ENCODE measurements around the gene SGSM1.
A peak's percentile ranks its signal among the peaks of the same experiment; 100 is the strongest.

The SGSM1 gene

DNA sequence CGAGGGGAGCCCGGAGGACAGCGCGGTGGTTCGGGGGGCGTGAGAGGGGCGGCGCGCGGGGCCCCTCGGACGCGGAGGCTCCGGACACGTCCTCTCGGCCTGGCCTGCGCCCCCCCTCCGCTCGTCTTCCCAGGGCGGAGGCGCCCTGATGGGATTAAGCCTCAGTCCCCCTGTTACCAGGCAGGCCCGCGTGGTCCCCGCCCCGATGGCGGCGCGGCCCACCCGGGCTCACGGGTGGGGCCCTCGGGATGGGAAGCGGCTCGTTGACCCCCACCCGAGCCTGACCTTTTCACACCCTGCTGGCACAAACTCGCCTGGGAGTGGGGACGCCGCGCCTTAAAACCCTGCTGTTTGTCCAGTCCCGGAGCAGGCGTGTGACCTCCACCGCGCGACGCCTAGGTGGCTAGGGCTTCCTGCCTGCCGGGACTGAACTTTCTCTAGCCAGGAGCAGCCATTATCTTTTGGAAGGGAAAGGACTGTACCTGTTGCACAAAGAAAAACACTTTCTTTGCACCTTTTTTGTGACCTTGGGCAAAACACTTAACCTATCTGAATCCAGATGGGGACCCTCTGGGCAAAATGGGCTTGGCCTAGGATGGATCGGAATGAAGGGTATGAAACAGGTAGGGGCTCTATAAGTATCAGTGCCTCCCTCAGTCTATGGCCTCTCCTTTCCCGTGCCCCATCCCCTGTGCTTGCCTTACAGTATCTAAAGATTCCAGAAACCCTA is 147.5 kb downstream of the SGSM1 start:
- DNase-seq, result no peak

DNA sequence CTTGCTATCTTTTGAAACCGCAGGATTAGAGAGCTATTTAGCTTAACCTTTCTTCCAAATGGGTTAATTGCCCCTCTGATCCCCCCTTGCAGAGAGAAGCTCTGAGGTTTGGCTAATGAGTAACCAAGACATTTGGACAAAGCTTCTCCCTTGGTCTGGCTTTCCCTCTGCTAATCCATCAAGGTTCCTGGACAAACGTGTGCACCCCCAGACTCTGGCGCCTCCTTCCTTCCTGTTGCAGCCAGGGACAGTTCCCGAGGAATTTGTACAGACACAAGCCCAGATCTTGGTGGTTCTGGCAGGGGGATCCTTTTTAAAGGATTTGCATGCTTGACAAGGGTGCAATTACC is 148.1 kb downstream of the SGSM1 start:
- DNase-seq, result no peak

DNA sequence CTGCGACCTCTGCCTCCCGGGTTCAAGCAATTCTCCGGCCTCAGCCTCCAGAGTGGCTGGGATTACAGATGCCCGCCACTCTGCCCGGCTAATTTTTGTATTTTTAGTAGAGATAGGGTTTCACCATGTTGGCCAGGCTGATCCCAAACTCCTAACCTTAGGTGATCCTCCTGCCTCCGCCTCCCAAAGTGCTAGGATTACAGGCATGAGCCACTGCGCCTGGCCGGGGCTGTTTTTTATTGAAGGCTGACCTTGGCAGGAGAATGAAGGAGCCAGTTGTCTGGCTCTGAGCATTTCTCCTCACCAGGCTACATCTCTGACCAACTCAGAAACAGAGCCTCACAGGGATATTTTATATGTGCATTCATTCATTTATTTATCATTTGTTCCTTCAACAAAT is 148.8 kb downstream of the SGSM1 start:
- DNase-seq, result no peak

DNA sequence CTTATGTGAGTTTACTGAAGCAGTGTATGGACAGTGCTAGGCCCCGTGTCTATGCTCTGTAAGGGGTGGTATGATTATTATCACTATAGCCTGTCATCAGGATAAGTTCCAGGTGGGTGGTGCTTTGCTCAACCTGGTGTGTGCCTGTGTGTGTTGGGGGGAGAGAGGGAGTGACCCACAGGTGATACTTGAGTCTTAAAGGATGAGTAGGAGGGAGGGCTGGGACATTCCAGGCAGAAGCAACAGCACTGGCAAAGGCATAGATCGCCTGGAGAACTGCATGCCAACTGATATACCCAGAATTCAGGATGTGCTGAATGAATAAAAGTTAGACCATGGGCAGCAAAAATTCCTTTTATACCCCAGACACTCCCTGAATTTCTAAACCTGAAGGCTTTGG is 151.0 kb downstream of the SGSM1 start:
- DNase-seq, result no peak

DNA sequence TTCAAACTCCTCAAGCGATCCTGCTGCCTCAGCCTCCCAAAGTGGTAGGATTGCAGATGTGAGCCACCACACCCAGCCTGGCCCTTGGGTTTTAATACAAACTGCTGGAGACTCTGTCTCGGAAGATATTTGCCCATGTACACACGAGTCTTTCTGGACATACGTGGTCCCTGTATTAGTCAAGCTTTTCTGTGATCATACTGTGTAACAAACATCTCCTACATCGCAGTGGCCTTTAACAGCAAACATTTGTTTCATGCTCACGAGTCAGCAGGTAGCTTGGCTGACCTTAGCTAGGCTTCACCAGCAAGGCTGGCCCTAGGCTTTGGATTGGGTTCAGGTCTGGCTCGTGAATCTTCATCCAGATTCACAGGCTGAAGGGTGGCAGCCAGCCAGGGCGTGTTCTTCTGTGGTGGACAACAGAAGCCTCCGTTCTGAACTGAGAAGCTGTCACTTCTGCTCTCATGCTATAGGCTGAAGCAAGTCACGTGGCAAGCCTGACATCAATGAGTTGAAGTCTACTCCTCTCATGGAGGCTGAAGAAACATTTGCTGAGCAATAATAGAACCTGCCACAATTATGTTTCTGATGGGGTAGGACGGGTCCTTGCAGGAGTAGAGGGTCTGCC is 155.3 kb downstream of the SGSM1 start:
- no peak for DNase-seq

DNA sequence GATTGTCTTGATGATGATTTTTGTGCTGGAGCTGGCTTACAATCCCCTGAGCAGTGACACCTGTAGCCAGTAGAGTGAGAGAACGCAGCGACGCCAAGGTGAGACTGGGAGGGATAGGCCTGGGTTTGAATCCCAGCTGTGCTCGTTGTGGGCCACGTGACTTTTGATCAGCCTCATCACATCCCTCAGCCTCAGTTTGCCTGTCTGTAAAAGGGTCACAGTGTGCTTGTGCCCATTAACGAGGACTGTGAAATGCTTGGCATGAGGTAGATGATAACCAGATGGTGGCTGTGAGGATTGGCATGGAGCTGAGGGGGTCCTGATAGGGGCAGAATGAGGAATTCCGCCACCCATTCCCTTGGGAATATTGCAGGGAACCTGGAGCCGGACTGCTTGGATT is 156.1 kb downstream of the SGSM1 start:
- DNase-seq, result no peak

DNA sequence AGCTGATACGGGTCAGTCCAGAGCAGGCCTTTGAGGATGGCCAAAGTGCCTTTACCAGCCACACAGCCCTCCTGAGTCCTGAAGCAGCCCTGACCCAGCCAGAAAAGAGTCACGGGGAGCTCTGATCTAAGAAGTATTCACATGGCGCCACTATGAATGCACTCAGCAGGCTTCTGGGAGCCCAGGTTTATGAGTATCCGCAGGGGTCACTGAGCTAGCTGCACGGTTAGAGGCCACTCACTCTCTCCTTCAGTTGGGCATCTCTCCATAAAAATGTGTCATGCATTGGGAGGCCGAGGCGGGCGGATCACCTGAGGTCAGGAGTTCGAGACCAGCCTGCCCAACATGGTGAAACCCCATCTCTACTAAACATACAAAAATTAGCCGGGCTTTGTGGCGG is 156.8 kb downstream of the SGSM1 start:
- DNase-seq, result no peak

DNA sequence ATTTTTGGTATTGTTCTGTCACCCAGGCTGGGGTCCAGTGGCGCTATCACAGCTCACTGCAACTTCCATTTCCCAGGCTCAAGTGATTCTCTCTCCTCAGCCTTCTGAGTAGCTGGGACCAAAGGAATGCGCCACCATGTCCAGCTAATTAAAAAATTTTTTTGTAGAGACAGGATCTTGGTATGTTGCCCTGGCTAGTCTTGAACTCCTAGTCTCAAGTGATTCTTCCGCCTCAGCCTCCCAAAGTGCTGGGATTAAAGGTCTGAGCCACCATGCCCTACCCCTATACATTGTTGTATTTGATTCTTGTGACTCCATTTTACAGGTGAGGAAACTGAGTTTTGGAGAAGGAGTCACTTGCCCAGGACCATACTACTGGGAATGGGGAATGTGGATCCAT is 158.4 kb downstream of the SGSM1 start:
- DNase-seq, result no peak

DNA sequence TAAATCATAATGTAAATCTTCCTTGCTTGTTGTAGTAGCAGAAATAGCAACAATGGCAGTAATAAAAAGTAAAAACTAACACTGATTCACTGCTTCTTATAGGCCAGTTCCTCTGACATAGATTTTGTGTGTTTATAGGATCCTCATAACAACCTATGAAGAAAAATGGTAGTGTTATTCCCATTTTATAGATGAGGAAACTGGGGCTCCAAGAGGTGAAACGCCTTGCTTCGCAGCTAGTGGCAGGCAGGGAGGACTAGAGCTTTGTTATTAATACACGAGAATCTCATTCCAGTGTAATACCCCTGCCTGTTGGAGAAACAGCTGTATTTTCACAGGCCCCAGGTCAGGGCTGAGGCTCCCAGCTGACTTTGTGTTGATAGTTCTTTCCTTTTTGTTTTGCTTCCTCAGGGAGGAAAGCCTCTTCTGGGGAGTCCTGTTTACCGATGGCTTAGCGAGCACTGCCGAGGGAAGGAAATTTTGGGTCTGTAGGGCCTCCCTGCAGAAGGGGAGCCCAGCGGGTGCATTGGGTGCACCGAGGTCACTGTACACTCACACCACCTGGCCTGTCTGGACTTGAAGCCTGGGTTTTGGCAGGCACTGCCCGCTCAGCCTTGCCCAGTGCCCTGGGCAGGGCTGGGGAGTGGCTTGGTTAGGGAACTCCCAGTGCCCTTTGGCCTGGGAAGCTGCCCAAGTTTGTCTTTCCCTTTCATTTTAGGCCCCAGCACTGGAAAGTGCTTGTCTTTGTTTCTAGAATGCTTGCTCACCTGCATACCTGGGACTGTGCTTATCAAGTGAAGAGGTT is 160.0 kb downstream of the SGSM1 start:
- DNase-seq, result no peak

DNA sequence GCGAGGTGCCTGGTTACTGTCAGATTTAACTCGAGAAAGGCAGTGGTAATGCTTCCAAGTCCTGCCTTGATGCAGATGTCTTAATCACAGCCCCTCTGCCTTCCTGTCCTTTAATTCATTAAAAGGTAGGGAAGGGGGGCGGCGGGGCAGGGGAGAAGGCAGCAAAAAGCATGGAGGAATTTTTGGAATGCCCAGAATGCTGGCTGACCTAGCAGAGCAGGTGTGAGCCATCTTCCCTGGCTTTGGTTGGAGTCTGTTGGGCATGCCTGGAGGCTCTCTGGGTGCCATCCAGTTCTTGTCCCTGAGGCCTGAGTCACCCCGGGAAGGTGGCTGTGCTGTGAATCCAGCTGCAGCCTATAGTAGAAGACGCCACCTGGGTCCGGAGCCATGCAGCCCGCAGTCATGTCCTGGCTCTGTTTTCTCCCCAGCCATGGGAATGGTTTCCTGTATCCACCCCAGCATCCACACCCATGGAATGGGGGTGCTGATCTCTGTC is 162.1 kb downstream of the SGSM1 start:
- DNase-seq, result peak; percentile 14

DNA sequence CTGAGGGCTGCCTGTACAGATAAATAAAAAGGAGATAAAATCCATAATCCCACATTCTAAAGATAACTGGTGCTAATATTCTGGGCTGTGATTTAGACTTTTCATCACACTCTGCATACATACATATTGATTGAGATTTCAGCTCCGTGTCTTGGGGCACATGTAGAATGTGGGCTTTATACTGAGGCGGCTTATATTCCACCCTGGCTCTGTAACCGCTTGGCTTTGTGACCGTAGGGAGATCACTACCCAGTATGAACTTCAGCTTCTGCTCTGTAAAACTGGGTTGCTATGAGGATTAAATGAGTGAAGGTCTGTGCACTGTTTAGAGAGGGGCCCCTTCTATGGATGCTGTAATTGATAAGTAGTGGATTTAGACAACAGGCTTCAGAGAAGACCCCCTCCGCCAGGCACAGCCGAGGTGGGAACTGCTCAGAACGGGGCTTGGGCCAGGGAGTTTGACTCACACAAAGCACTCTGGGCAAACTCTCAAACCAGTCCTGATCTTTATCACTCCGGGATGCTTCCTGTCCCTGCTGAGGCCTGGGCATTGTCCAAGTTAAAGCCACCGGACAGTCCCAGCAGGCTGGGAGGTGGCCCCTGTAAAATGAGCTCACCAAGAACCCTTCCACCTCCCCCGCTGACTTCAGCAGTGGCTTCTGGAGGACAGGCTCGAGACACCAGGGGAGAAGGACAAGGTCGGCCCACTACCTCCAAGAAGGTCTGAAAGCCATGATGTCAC is 163.7 kb downstream of the SGSM1 start:
- peak; percentile 55 for DNase-seq

DNA sequence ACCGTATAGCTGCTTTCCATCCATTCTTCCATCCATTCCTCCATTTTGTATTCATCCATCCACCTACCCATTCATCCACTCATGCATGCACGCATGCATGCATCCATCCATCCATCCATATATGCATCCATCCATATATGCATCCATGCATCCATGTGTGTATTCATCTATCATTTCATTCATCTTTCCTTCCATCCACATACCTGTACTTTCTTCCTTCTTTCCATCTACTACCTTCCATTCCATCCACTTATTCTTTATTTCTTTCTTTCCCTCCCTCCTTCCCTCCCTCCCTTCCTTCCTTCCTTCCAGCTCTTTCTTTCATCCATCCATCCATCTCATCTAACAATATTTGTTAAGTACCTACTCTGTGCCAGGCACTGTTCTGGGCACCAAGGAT is 166.4 kb downstream of the SGSM1 start:
- no peak for DNase-seq

DNA sequence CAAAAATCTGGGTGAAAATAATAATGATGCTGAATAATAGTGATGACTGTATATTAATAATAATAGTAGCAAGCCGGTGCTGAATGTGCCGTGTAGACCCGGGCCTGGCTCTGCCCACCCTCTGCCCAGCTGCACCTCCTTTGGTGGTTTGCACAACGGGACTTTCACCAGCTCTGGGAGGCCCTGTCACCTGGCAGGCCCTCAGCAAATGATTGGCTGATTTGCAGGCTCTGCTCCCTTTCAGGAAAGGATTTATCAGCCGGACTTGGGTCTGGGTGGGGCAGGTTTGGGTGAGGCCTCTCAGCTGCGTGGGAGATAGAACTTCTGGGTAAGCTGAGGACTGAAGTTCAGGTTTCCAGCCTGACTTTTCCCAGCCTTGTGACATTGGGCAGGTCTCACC is 167.9 kb downstream of the SGSM1 start:
- no peak for DNase-seq

DNA sequence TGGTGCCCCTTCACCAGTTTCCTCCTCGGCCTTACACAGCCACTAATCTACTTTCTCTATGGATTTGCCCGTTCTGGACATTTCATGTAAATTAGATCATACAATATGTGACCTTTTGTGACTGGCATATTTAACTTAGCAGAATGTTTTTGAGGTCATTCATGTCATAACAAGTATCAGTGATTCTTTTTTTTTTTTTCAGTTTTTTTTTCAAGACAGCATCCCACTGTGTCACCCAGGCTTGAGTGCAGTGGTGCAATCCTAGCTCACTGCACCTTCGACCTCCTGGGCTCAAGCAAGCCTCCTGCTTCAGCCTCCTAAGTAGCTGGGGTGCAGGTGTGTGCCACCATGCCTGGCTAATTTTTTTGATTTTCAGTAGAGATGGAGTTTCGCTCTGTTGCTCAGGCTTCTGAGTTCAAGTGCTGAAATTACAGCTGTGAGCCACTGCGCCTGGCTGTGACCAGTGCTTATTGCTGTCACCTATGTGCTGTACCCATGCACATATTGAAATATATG is 169.2 kb downstream of the SGSM1 start:
- DNase-seq, result no peak

DNA sequence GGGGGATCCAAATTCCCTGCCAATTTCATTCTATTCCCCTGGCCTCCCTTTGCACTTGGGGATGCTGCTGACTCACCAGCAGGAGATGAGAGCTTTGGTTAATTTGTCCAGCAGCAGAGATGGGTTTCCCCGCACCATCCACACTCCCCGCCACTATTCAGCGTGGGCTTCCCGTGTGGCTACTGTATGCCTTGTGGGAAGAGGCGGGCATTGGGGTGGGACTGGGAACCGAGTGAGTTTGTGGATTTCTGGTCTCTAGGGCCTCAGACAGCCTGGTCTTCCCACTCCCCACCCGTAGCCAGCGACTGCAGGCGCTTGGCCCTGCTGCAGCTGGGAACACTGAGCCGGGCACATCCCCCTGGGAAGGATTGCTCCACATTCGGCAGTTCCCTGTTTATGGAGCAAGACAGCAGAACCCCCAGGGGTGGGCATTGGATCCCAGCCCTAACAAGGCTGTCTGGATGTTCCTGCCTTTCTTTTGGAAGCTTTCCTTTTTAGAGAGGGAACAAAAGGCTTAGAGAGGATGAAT is 169.9 kb downstream of the SGSM1 start:
- no peak for DNase-seq

DNA sequence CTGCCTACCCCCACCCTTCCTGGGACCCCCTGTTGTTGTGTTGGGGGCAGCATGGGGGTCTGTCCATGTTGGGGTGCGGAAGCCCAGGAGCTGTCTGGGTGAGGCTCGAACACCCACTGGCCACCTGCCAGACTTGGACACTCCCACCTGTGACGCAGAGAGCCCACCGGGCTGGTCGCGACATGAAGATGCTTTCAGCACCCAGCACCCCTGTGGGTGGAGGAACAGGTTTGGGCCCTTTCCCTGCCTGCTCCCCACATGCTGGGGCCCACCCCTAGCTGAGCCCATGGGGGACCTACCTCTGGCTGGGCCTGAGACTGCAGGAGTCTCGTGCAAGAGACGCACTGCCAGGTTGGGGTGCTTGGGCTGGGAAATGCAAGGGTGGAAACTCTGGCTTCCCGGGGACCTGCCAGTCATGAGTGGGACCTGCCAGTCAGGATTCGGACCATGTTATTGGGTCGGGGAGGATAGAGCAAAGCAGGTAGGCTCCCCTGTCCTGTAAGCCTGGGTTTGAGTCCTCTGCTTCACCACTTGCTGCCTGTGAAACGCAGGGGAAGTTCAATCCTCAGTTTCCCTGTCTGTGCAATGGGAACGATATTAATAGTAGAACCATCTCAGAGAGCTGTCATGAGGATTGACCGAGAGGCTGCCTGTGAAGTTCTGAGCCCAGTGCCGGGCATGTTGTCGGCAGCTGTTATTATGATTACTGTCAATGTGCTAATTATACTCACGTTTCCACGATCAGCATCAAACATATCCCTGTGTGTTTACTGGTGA is 170.6 kb downstream of the SGSM1 start:
- DNase-seq, result no peak
